ENCODE results near the gene SCN3B. TPM values are rescaled to one million over a fixed set of nuclear protein-coding genes. Genes with fewer than 3 reads are reported as not detected.

The SCN3B gene
- total RNA-seq, 4 donors from 2014 or later, result 0.20 to 1.1 (median 0.58) TPM

- intact Hi-C loops (cut with DNase I; ENCODE audit: low total_unique reads) (no loop called here), in situ Hi-C loops (cut with MboI; ENCODE audit: low pct_ligation_motif_present in 1 of 4, low pct_unique_long_range_greater_than_20kb in 1 of 4, low sequenced_read_pairs in 3 of 4) (no loop called here)
- Histone ChIP-seq H3K4me1 (no peaks in the 10 kb centered on the region), H3K9me3 (no peaks in the 10 kb centered on the region), H3K36me3 (no peaks in the 10 kb centered on the region), H3K27ac (no peak overlapping the region), H3K27me3 (peaks cover 16% of the 10 kb centered on the region), H3K4me3 (no peak overlapping the region)
- no peak for DNase-seq
- TF ChIP-seq CTCF (IDR thresholded peaks at IDR 0.05), result no peak
- TF ChIP-seq POLR2A (IDR thresholded peaks at IDR 0.05), result no peak
- no peak for TF ChIP-seq POLR2AphosphoS5 (IDR thresholded peaks at IDR 0.05)
- no peak for TF ChIP-seq EP300 (IDR thresholded peaks at IDR 0.05; ENCODE audit: low read depth)
Measured at GRCh38 chr11:123692961-123693360, 38.5 kb upstream of the SCN3B start.

- H3K4me3 ChIP-seq, result no peak overlapping the region
- H3K27me3 ChIP-seq, result peaks cover 10% of the 10 kb centered on the region
- intact Hi-C loops (cut with DNase I; ENCODE audit: low total_unique reads) (no loop called here), in situ Hi-C loops (cut with MboI; ENCODE audit: low pct_ligation_motif_present in 1 of 4, low pct_unique_long_range_greater_than_20kb in 1 of 4, low sequenced_read_pairs in 3 of 4) (no loop called here)
- no peak for TF ChIP-seq POLR2A (IDR thresholded peaks at IDR 0.05)
- no peak for TF ChIP-seq EP300 (IDR thresholded peaks at IDR 0.05; ENCODE audit: low read depth)
- TF ChIP-seq CTCF (IDR thresholded peaks at IDR 0.05), result no peak
- no peak for TF ChIP-seq POLR2AphosphoS5 (IDR thresholded peaks at IDR 0.05)
- no peak for DNase-seq
- H3K9me3 ChIP-seq, result no peaks in the 10 kb centered on the region
- H3K27ac ChIP-seq, result no peak overlapping the region
- 68 to 93% methylated on average over 2 to 3 of the region's 3 CpGs for WGBS, 2 donors (ENCODE audit: low coverage in 1 of 2)
- no peaks in the 10 kb centered on the region for H3K4me1 ChIP-seq
- no peaks in the 10 kb centered on the region for H3K36me3 ChIP-seq
Measured at GRCh38 chr11:123690485-123690884, 36.1 kb upstream of the SCN3B start.

GRCh38 chr11:123684601-123685000 lies 30.2 kb upstream of the SCN3B start:
- WGBS, 2 donors (ENCODE audit: low coverage in 1 of 2), result 92 to 94% methylated on average over 5 to 6 of the region's 6 CpGs
- in situ Hi-C loops (cut with MboI; ENCODE audit: low pct_ligation_motif_present in 1 of 4, low pct_unique_long_range_greater_than_20kb in 1 of 4, low sequenced_read_pairs in 3 of 4) (no loop called here), intact Hi-C loops (cut with DNase I; ENCODE audit: low total_unique reads) (no loop called here)
- H3K27ac ChIP-seq, result no peak overlapping the region
- TF ChIP-seq EP300 (IDR thresholded peaks at IDR 0.05; ENCODE audit: low read depth) (no peak), POLR2A (IDR thresholded peaks at IDR 0.05) (no peak), POLR2AphosphoS5 (IDR thresholded peaks at IDR 0.05) (no peak), CTCF (IDR thresholded peaks at IDR 0.05) (no peak)
- H3K36me3 ChIP-seq, result no peaks in the 10 kb centered on the region
- no peak overlapping the region for H3K4me3 ChIP-seq
- no peak for DNase-seq
- no peaks in the 10 kb centered on the region for H3K27me3 ChIP-seq
- H3K4me1 ChIP-seq, result no peaks in the 10 kb centered on the region
- H3K9me3 ChIP-seq, result no peaks in the 10 kb centered on the region

GRCh38 chr11:123683428-123684170 lies 29.2 kb upstream of the SCN3B start:
- intact Hi-C loops (cut with DNase I; ENCODE audit: low total_unique reads) (no loop called here), in situ Hi-C loops (cut with MboI; ENCODE audit: low pct_ligation_motif_present in 1 of 4, low pct_unique_long_range_greater_than_20kb in 1 of 4, low sequenced_read_pairs in 3 of 4) (no loop called here)
- WGBS, 2 donors (ENCODE audit: low coverage in 1 of 2), result 51 to 53% methylated on average over 5 to 8 of the region's 8 CpGs
- Histone ChIP-seq H3K27ac (no peak overlapping the region), H3K4me3 (no peak overlapping the region), H3K4me1 (no peaks in the 10 kb centered on the region), H3K36me3 (no peaks in the 10 kb centered on the region), H3K27me3 (no peaks in the 10 kb centered on the region), H3K9me3 (no peaks in the 10 kb centered on the region)
- TF ChIP-seq EP300 (IDR thresholded peaks at IDR 0.05; ENCODE audit: low read depth), result no peak
- TF ChIP-seq CTCF (IDR thresholded peaks at IDR 0.05), result no peak
- TF ChIP-seq POLR2A (IDR thresholded peaks at IDR 0.05), result no peak
- no peak for TF ChIP-seq POLR2AphosphoS5 (IDR thresholded peaks at IDR 0.05)
- no peak for DNase-seq
